IPS-18a (cell line): ENCODE results near the gene HIVEP2.

Source experiments
- H3K27ac ChIP-seq: one replicate; pipeline ENCODE4 v1.5.1; 2013; ENCODE audit warnings: low read length
- H3K27me3 ChIP-seq: one replicate; pipeline ENCODE4 v1.6.1; 2013; ENCODE audit warnings: mild to moderate bottlenecking, low read length; ENCODE audit not compliant: control insufficient read depth, insufficient read depth
- H3K36me3 ChIP-seq: one replicate; pipeline ENCODE4 v1.6.1; 2013; ENCODE audit warnings: low read depth, low read length; ENCODE audit not compliant: control insufficient read depth
- H3K4me1 ChIP-seq: one replicate; pipeline ENCODE4 v1.6.1; 2013; ENCODE audit warnings: low read depth, low read length; ENCODE audit not compliant: control insufficient read depth
- H3K4me3 ChIP-seq: one replicate; pipeline ENCODE4 v1.5.1; 2013; ENCODE audit warnings: low read length
- H3K9ac ChIP-seq: one replicate; pipeline ENCODE4 v1.6.1; 2013; ENCODE audit warnings: mild to moderate bottlenecking, low read length, moderate library complexity
- H3K9me3 ChIP-seq: one replicate; pipeline ENCODE4 v1.6.1; 2013; ENCODE audit warnings: low read depth, low read length; ENCODE audit not compliant: control insufficient read depth

Gene HIVEP2

DNA sequence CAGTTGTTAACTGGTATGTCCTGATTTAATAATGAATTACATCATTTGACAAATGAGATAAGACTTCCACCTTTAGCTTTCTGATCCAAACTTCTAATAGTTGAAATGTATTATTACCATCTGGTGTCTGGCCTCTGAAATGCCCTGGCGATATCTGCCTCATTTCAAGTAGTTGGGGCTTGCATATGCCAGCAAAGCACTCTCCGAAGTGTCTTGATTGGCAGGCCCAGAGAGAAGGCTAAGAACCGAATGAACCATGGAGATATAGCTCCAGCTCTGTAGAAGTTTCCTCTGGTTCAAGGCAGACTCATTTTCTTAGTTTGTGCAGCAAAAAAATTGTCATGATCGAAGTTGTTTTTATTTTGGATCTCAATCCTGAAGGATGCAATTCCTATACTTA, 13.4 kb upstream of the HIVEP2 start:
- Histone ChIP-seq H3K9ac (no peak overlapping the region), H3K36me3 (no peaks in the 10 kb centered on the region), H3K27ac (no peak overlapping the region), H3K9me3 (no peaks in the 10 kb centered on the region), H3K27me3 (no peaks in the 10 kb centered on the region), H3K4me3 (no peak overlapping the region), H3K4me1 (no peaks in the 10 kb centered on the region)

DNA sequence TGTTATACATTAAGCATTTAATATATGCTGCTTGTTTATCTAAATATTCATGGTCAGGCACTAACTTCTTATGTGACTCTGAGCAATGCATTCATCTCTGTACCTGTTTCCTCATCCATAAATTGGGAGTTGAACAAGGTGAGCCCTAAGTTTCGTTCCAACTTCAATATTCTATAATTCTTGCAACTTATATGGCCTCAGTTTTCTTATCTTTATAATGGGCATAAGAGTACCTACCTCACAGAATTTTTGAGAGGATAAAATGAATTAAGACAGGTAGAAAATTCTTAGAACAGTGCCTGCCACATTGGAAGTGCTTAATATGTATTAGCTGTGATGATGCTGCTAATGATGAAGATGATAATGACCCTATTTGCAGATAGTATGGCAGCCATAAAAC, 11.8 kb upstream of the HIVEP2 start:
- Histone ChIP-seq H3K36me3 (no peaks in the 10 kb centered on the region), H3K27me3 (no peaks in the 10 kb centered on the region), H3K9me3 (no peaks in the 10 kb centered on the region), H3K9ac (no peak overlapping the region), H3K4me1 (no peaks in the 10 kb centered on the region), H3K4me3 (no peak overlapping the region), H3K27ac (no peak overlapping the region)

DNA sequence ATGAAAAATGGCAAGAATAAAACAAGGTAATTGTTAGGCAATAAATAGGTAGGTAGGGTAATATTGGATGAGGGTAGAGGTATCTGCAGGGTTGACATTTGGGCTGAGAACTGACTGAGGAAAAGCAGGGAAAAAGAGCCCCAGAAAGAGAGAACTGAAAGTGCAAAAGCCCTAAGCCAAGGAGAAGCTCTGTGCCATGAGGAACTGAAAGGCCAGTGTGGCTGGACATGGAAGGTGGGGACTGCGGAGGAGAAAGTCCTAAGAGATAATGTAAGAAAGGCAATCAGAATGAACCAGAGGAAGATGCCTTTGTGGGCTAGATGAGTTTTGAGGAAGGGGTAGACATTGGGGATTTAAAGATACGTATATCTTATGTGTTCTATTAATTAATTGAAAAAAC, 9.9 kb upstream of the HIVEP2 start:
- Histone ChIP-seq H3K27me3 (no peaks in the 10 kb centered on the region), H3K4me1 (no peaks in the 10 kb centered on the region), H3K36me3 (no peaks in the 10 kb centered on the region), H3K9me3 (no peaks in the 10 kb centered on the region), H3K9ac (no peak overlapping the region), H3K27ac (no peak overlapping the region), H3K4me3 (no peak overlapping the region)

- Histone ChIP-seq H3K4me1 (no peaks in the 10 kb centered on the region), H3K9ac (no peak overlapping the region), H3K27ac (no peak overlapping the region), H3K4me3 (no peak overlapping the region), H3K36me3 (no peaks in the 10 kb centered on the region), H3K9me3 (no peaks in the 10 kb centered on the region), H3K27me3 (peaks cover 7% of the 10 kb centered on the region)
Measured at GRCh38 chr6:142953373-142954273, 8.6 kb upstream of the HIVEP2 start.

- H3K27ac ChIP-seq, result no peak overlapping the region
- H3K36me3 ChIP-seq, result no peaks in the 10 kb centered on the region
Measured at GRCh38 chr6:142952614-142953013, 7.6 kb upstream of the HIVEP2 start.

DNA sequence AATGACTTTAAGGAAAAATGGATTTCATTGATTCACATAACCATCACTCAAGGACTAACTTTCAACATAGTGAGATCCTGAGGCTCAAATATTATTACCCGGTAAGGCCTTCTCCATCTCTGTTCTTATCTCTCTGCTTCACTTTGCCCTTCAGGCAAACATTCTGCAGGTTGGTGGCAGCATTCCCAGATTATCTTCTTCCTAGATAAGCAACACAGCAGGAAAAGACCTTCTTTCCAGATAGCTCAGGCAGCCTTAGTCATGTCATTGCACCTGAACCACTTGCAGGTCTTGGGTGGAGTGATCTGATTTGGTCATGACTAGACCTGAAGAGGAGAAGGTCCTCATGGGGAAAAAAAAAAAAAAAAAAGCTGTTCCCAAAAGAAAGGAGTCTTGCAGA, 5.3 kb upstream of the HIVEP2 start:
- H3K4me1 ChIP-seq, result peaks cover 3% of the 10 kb centered on the region
- H3K9me3 ChIP-seq, result no peaks in the 10 kb centered on the region
- no peak overlapping the region for H3K27ac ChIP-seq
- no peak overlapping the region for H3K9ac ChIP-seq
- H3K4me3 ChIP-seq, result no peak overlapping the region
- peaks cover 8% of the 10 kb centered on the region for H3K27me3 ChIP-seq
- H3K36me3 ChIP-seq, result no peaks in the 10 kb centered on the region

More at GRCh38 chr6:142952614-142953013, 7.6 kb upstream of the HIVEP2 start:
- peaks cover 3% of the 10 kb centered on the region for H3K4me1 ChIP-seq
- H3K9ac ChIP-seq, result no peak overlapping the region
- H3K4me3 ChIP-seq, result no peak overlapping the region
- no peaks in the 10 kb centered on the region for H3K9me3 ChIP-seq
- H3K27me3 ChIP-seq, result peaks cover 8% of the 10 kb centered on the region

- peak overlapping the region; percentile 81 for H3K9ac ChIP-seq
- H3K27me3 ChIP-seq, result peaks cover 12% of the 10 kb centered on the region
- peaks cover 10% of the 10 kb centered on the region for H3K4me1 ChIP-seq
- H3K4me3 ChIP-seq, result peak overlapping the region; percentile 87
- no peaks in the 10 kb centered on the region for H3K36me3 ChIP-seq
- no peaks in the 10 kb centered on the region for H3K9me3 ChIP-seq
- no peak overlapping the region for H3K27ac ChIP-seq
Measured at GRCh38 chr6:142947714-142948480, 2.9 kb upstream of the HIVEP2 start.

GRCh38 chr6:142946924-142947713, 2.1 kb upstream of the HIVEP2 start:
- Histone ChIP-seq H3K4me1 (peaks cover 10% of the 10 kb centered on the region), H3K36me3 (no peaks in the 10 kb centered on the region), H3K9me3 (no peaks in the 10 kb centered on the region), H3K4me3 (peak overlapping the region; percentile 87), H3K27me3 (peaks cover 15% of the 10 kb centered on the region), H3K9ac (peak overlapping the region; percentile 81), H3K27ac (peak overlapping the region; percentile 48)

GRCh38 chr6:142946181-142946923, 1.4 kb upstream of the HIVEP2 start:
- Histone ChIP-seq H3K27ac (peak overlapping the region; percentile 48), H3K27me3 (peaks cover 15% of the 10 kb centered on the region), H3K9me3 (no peaks in the 10 kb centered on the region), H3K9ac (peak overlapping the region; percentile 81), H3K4me3 (peak overlapping the region; percentile 87), H3K36me3 (no peaks in the 10 kb centered on the region), H3K4me1 (peaks cover 10% of the 10 kb centered on the region)

- Histone ChIP-seq H3K4me3 (peak overlapping the region; percentile 87), H3K27ac (peak overlapping the region; percentile 52), H3K36me3 (no peaks in the 10 kb centered on the region), H3K4me1 (peaks cover 10% of the 10 kb centered on the region), H3K27me3 (peaks cover 15% of the 10 kb centered on the region), H3K9ac (peak overlapping the region; percentile 81), H3K9me3 (no peaks in the 10 kb centered on the region)
Measured at GRCh38 chr6:142945446-142946180, 637 bp upstream of the HIVEP2 start.
